HG03558 (cell line): ENCODE measurements around the gene CEMP1.
A peak's percentile ranks its signal among the peaks of the same experiment; 100 is the strongest.

Experiments
- ATAC-seq: cut with Tn5 transposase; IDR thresholded peaks from one replicate; pipeline ENCODE4 v1.9.1; 2021; ENCODE audit warnings: moderate number of reproducible peaks; ENCODE audit not compliant: unreplicated experiment; ENCODE audit errors: extremely low read depth

CEMP1 gene

GRCh38 chr16:2487903-2488531, 43.2 kb downstream of the CEMP1 start:
- ATAC-seq: no peak

- no peak for ATAC-seq
These were observed 43.7 kb downstream of the CEMP1 start for GRCh38 chr16:2487517-2487842.

- ATAC-seq: peak; percentile 37
These were observed 44.3 kb downstream of the CEMP1 start for GRCh38 chr16:2486645-2487516.

GRCh38 chr16:2485811-2486507, 45.2 kb downstream of the CEMP1 start:
- no peak for ATAC-seq

GRCh38 chr16:2484898-2485508, 46.2 kb downstream of the CEMP1 start:
- no peak for ATAC-seq

- no peak for ATAC-seq
These were observed 47.0 kb downstream of the CEMP1 start for GRCh38 chr16:2483939-2484897.

DNA sequence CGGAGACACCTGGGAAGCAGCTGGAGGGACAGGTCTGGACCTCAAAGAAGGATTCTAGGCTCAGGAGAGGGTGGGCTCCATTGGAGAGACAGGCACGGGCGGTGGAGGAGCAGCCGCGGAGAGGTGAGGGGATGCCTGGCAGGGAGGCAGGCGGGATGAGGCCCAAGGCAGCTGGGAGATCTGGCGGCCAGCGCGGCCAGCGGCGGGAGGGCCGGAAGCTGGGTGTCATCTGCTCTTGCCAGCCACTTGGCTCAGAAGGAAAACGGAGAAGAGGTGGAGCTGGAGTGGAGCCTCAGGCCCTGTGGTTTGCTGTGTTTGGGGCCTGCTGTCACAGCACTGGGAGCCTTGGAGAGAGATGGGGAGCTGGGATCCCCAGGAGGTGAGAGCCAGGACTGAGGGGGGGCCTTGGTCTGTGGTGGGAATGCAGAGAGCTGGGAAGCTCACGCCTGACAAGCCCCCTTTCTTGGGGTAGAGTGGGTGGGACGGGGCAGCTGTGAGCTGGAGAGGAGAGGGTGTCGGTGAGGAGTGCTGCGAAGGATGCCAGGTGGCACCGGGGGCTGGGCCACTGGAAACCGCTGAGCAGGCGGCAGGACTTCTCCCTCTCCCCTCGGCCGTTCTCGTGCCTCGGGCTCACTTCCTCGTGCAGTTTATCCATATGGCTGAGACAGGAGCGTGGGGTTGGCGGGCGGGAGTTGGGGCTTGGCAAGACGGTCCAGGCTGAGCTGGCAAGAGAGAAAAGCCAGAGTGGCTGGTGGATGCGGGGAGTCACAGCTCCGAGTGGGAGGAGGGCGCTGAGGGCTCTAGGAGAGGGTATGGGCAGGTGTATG, 48.3 kb downstream of the CEMP1 start:
- no peak for ATAC-seq

DNA sequence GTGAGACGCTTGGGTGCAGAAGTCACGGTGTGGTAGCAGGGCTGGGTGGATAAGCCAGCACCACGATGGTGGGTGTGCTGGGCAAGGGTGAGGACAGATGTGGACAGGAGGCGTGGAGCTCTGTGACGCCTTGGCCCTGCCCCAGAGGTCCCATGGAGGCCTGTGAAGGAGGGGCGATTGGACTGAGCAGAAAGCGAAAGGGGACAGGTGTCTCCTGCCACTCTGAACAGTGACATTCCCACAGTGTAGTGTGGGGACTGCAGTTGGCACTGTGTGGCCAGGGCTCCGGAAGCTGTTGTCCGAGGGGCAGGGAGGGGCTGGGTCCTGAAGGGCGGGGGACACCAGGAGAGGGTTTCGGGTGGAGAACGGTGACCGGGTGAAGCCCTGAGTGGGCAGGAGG, 49.0 kb downstream of the CEMP1 start:
- ATAC-seq: no peak

DNA sequence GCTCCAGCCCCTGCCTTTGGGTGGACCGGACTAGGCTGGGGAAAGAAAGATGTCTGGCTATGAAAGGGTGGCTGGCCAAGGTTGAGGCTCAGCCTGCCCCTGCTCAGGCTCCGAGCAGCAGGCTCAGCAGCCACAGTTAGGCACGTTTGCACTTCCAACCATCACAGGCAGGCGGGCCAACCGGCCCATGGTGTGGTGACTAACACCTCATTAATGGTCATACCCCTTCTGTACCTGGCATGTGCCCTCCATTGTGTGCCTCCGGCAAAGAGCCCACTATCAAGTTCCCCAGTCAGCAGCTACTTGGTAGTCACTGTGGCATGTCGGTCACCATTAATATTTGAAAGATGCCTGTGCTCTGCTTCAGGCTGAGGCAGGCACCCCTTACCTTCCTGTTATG, 49.5 kb downstream of the CEMP1 start:
- ATAC-seq: no peak

DNA sequence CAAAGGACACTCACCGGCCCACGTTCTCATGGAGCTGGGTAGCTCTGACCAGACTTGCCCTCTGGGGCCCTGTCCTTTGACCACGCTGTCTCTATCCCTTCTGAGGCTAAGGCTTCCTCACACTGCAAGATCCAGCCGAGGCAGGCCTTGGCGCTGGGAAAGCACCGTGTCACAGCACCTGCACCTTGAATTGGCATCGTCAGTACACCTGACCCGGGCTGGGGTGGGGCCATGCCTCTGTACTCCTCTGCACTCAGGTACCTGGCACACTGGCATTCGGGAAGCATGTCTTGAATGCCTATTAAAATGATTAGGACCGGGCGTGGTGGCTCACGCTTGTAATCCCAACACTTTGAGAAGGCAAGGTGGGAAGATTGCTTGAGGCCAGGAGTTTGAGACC, 50.3 kb downstream of the CEMP1 start:
- no peak for ATAC-seq
